Glutamatergic neuron (in vitro differentiated cells): ENCODE results near the gene RUNX3. TPM values are rescaled to one million over a fixed set of nuclear protein-coding genes. Genes with fewer than 3 reads are reported as not detected.

Experiments
- DNase-seq: peaks from one replicate; pipeline ENCODE4 v3.0.0; 2022
- H3K27ac Mint-ChIP-seq: one replicate; pipeline ENCODE4 v1.8.0; 2020; ENCODE audit warnings: mild to moderate bottlenecking, mixed read lengths, inconsistent platforms; ENCODE audit not compliant: unreplicated experiment
- H3K27me3 Mint-ChIP-seq: one replicate; pipeline ENCODE4 v1.8.0; 2020; ENCODE audit warnings: mild to moderate bottlenecking, moderate library complexity, mixed read lengths, inconsistent platforms; ENCODE audit not compliant: unreplicated experiment
- H3K36me3 Mint-ChIP-seq: one replicate; pipeline ENCODE4 v1.8.0; 2020; ENCODE audit warnings: mild to moderate bottlenecking, mixed read lengths, inconsistent platforms; ENCODE audit not compliant: unreplicated experiment
- H3K4me1 Mint-ChIP-seq: one replicate; pipeline ENCODE4 v1.8.0; 2020; ENCODE audit warnings: mild to moderate bottlenecking, low read depth, mixed read lengths, inconsistent platforms; ENCODE audit not compliant: unreplicated experiment
- H3K4me3 Mint-ChIP-seq: one replicate; pipeline ENCODE4 v1.8.0; 2020; ENCODE audit warnings: mild to moderate bottlenecking, mixed read lengths, inconsistent platforms; ENCODE audit not compliant: unreplicated experiment
- H3K9me3 Mint-ChIP-seq: one replicate; pipeline ENCODE4 v1.8.0; 2020; ENCODE audit warnings: mild to moderate bottlenecking, moderate library complexity, mixed read lengths, inconsistent platforms; ENCODE audit not compliant: unreplicated experiment
- total RNA-seq: library from RNA; stranded (reverse); fragmentation: NEBNext Ultra II Directional; extraction: Animal tissue kit (Norgen Biotek cat#: 25700); gene quantifications from one replicate; pipeline ENCODE4 v1.2.1, GENCODE V29; 2021; ENCODE audit not compliant: unreplicated experiment
- TF ChIP-seq, protein P1 (sequence below): fragments of 200-600 bp; sonication (generic); IDR thresholded peaks from one replicate; pipeline ENCODE4 v1.5.0; 2021; ENCODE audit not compliant: partially characterized antibody, unreplicated experiment

The RUNX3 gene
- total RNA-seq, 1 donor from 2014 or later = 0.15 TPM

DNA sequence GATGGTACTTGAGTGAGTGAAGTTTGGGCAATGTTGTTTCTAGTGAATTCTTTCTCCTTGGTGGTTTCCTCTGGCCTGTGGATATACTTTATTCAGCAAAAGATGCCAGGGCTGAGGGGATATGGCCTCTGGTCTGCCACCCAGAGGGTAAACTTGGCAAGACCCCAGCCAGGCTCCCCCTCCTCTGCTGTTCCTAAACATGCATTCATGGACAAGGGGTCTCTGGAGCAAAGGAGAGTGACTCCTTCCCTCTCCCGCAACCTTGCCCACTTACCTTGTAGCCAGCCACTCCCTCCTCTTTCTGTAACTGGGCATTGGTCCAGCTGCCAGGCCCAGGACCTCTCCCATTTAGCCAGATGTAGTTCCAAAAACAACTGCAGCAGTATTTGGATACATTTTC, 43.8 kb downstream of the RUNX3 start:
- no peaks in the 10 kb centered on the region for H3K9me3 Mint-ChIP-seq
- no peak overlapping the region for H3K4me3 Mint-ChIP-seq
- H3K27ac Mint-ChIP-seq = no peak overlapping the region
- H3K4me1 Mint-ChIP-seq = no peaks in the 10 kb centered on the region
- peaks cover 15% of the 10 kb centered on the region for H3K36me3 Mint-ChIP-seq
- H3K27me3 Mint-ChIP-seq = peaks cover 3% of the 10 kb centered on the region
- DNase-seq = no peak
- TF ChIP-seq, protein P1, sequence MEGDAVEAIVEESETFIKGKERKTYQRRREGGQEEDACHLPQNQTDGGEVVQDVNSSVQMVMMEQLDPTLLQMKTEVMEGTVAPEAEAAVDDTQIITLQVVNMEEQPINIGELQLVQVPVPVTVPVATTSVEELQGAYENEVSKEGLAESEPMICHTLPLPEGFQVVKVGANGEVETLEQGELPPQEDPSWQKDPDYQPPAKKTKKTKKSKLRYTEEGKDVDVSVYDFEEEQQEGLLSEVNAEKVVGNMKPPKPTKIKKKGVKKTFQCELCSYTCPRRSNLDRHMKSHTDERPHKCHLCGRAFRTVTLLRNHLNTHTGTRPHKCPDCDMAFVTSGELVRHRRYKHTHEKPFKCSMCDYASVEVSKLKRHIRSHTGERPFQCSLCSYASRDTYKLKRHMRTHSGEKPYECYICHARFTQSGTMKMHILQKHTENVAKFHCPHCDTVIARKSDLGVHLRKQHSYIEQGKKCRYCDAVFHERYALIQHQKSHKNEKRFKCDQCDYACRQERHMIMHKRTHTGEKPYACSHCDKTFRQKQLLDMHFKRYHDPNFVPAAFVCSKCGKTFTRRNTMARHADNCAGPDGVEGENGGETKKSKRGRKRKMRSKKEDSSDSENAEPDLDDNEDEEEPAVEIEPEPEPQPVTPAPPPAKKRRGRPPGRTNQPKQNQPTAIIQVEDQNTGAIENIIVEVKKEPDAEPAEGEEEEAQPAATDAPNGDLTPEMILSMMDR = no peak

- peaks cover 4% of the 10 kb centered on the region for H3K9me3 Mint-ChIP-seq
- H3K27ac Mint-ChIP-seq = no peak overlapping the region
- H3K4me3 Mint-ChIP-seq = no peak overlapping the region
- no peaks in the 10 kb centered on the region for H3K4me1 Mint-ChIP-seq
- H3K27me3 Mint-ChIP-seq = peaks cover 3% of the 10 kb centered on the region
- TF ChIP-seq, protein P1 = no peak
- no peak for DNase-seq
- peaks cover 17% of the 10 kb centered on the region for H3K36me3 Mint-ChIP-seq
Measured at GRCh38 chr1:24884751-24885150, 45.3 kb downstream of the RUNX3 start.

DNA sequence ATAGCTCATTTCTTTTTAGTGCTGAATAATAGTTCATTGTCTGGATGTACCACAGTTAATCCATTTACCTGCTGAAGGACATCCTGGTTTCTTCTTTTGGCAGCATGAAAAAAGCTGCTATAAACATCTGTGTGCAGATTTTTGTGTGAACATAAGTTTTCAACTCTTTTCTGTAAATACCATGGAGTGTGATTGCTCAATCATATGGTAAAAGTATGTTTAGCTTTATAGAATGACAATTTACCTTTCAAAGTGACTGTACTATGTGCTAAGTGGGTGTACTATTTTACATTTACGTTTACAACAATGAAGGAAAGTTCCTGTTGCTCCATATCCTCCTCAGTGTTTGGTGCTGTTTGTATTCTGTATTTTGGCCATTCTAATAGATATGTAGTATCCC, 49.0 kb downstream of the RUNX3 start:
- H3K9me3 Mint-ChIP-seq = peaks cover 4% of the 10 kb centered on the region
- TF ChIP-seq, protein P1 = no peak

DNA sequence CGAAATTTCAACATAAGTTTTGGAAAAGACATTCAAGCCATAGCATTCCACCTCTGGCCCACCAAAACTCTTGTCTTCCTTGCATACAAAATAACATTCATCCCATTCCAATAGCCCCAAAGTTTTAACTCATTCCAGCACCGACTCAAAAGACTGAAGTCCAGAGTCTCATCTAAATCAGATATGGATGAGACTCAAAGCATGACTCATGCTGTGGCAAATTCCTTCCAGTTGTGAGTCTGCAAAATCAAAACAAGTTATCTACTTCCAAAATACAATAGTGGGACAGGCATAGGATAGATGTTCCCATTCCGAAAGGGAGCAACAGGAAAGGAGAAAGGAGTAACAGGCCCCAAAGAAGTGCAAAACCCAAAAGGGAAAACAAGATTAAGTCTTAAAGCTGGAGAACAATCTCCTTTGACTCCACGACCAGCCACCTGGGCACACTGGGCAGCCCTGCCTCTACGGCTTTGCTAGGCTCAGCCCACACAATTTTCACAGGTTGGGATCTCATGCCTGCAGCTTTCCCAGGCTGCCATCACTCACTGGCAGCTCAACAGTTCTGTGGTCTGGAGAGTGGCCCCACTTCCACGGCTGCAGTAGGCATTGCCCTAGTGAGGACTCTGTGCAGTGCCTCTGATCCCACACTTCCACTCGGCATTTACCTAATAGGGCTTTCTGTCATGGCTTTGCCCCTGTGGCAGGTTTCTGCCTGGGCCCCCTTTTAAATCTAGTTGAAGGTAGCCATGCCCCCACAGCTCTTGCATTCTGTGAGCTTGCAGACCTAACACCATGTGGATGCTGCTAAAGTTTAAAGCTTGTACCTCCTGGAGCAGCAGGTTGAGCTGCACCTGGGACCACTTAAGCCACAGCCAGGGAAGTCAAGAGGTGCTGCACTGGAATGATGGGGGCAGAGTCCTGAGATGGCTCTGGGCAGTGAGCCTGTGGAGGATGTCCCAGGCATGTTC, 51.0 kb downstream of the RUNX3 start:
- Mint-ChIP-seq H3K9me3 (peaks cover 4% of the 10 kb centered on the region), H3K27me3 (no peaks in the 10 kb centered on the region), H3K4me3 (no peak overlapping the region), H3K27ac (no peak overlapping the region), H3K36me3 (peaks cover 6% of the 10 kb centered on the region), H3K4me1 (peaks cover 2% of the 10 kb centered on the region)
- TF ChIP-seq, protein P1 = no peak
- DNase-seq = no peak

More for the DNA sequence above, 49.0 kb downstream of the RUNX3 start:
- no peaks in the 10 kb centered on the region for H3K4me1 Mint-ChIP-seq
- H3K36me3 Mint-ChIP-seq = peaks cover 10% of the 10 kb centered on the region
- H3K27ac Mint-ChIP-seq = no peak overlapping the region
- H3K4me3 Mint-ChIP-seq = no peak overlapping the region
- no peak for DNase-seq
- no peaks in the 10 kb centered on the region for H3K27me3 Mint-ChIP-seq

DNA sequence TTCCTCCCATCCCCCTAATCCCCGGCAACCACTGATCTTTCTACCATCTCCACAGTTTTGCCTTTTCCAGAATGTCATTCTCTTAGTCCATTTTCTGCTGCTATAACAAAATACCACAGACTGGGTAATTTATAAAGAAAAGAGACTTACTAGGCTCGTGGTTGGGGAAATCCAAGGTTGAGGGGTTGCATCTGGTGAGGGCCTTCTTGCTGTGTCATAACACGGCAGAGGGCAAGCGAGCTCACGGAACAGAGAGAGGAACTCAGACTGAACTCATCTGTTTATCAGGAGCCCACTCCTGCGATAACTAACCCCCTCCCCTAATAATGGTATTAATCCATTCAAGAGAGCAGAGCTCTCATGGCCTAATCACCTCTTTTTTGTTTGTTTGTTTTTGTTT, 52.0 kb downstream of the RUNX3 start:
- TF ChIP-seq, protein P1 = no peak
- H3K4me3 Mint-ChIP-seq = no peak overlapping the region
- no peak overlapping the region for H3K27ac Mint-ChIP-seq

More for the DNA sequence above, 52.0 kb downstream of the RUNX3 start:
- Mint-ChIP-seq H3K36me3 (peaks cover 6% of the 10 kb centered on the region), H3K4me1 (peaks cover 2% of the 10 kb centered on the region), H3K9me3 (peaks cover 4% of the 10 kb centered on the region), H3K27me3 (no peaks in the 10 kb centered on the region)
- DNase-seq = no peak
